HepG2 (cell line): ENCODE data around the gene TAF5. TPM values are rescaled to one million over a fixed set of nuclear protein-coding genes. Genes with fewer than 3 reads are reported as not detected.
A peak's percentile ranks its signal among the peaks of the same experiment; 100 is the strongest.

ENCODE experiments used
- CHD2 ChIP-seq: IDR thresholded peaks from 2 replicates; pipeline ENCODE4 v1.6.1; 2011; ENCODE audit warnings: low read depth, low read length, improper control_type of control experiment
- CREB3 ChIP-seq: sonication (generic); formaldehyde crosslinking; IDR thresholded peaks from 2 replicates; pipeline ENCODE4 v1.5.0; 2020; ENCODE audit warnings: missing genetic modification reagents
- CREBL2 ChIP-seq: sonication (generic); formaldehyde crosslinking; IDR thresholded peaks from 2 replicates; pipeline ENCODE4 v1.8.1; 2023; ENCODE audit warnings: missing genetic modification reagents, mild to moderate bottlenecking, borderline replicate concordance
- HDAC6 ChIP-seq: fragments of 200-600 bp; sonication (generic); IDR thresholded peaks from 2 replicates; pipeline ENCODE4 v1.7.0; 2017; ENCODE audit warnings: mild to moderate bottlenecking, antibody characterized with exemption, low read length, low read depth
- LCORL ChIP-seq, 2 experiments: fragments of 450-650 bp in 1 of 2; sonication (generic) in 1 of 2; formaldehyde crosslinking in 1 of 2; IDR thresholded peaks; 2 replicates each; pipeline versions ENCODE4 v1.5.0 to v1.6.1; 2017 to 2020; ENCODE audit warnings: antibody characterized with exemption in 1 of 2, missing genetic modification reagents in 1 of 2
- MAX ChIP-seq: IDR thresholded peaks from 2 replicates; pipeline ENCODE4 v1.6.1; 2012; ENCODE audit warnings: inconsistent platforms
- MAZ ChIP-seq, 2 experiments: sonication (generic) in 1 of 2; formaldehyde crosslinking in 1 of 2; IDR thresholded peaks; 2 replicates each; pipeline versions ENCODE4 v1.5.0 to v1.6.1; 2012 to 2020; ENCODE audit warnings: low read depth in 2 of 2, mild to moderate bottlenecking in 2 of 2, borderline replicate concordance in 1 of 2, improper control_type of control experiment in 1 of 2, low read length in 1 of 2, missing genetic modification reagents in 1 of 2, moderate library complexity in 1 of 2
- POLR2G ChIP-seq: fragments of 200-400 bp; formaldehyde crosslinking; IDR thresholded peaks from 2 replicates; pipeline ENCODE4 v1.6.1; 2018; ENCODE audit warnings: mild to moderate bottlenecking, low read depth, low read length, moderate library complexity
- SKI ChIP-seq: fragments of 450-650 bp; IDR thresholded peaks from one replicate; pipeline ENCODE4 v1.6.1; 2018; ENCODE audit warnings: mild to moderate bottlenecking; ENCODE audit not compliant: partially characterized antibody
- THAP9 ChIP-seq: sonication (generic); formaldehyde crosslinking; IDR thresholded peaks from 2 replicates; pipeline ENCODE4; 2020; ENCODE audit warnings: missing genetic modification reagents, mild to moderate bottlenecking, borderline replicate concordance
- YEATS4 ChIP-seq: sonication (generic); formaldehyde crosslinking; IDR thresholded peaks from 2 replicates; pipeline ENCODE4 v1.4.0; 2020; ENCODE audit warnings: missing genetic modification reagents, borderline replicate concordance
- ZBTB40 ChIP-seq, 2 experiments: fragments of 450-650 bp in 1 of 2; sonication (generic) in 1 of 2; formaldehyde crosslinking in 1 of 2; IDR thresholded peaks; 2 replicates each; pipeline versions ENCODE4 v1.6.1 to v1.8.0; 2016 to 2022; ENCODE audit warnings: antibody characterized with exemption in 1 of 2, mild to moderate bottlenecking in 1 of 2, missing genetic modification reagents in 1 of 2
- ZNF12 ChIP-seq: sonication (generic); formaldehyde crosslinking; IDR thresholded peaks from 2 replicates; pipeline ENCODE4 v1.5.0; 2020; ENCODE audit warnings: missing genetic modification reagents
- polyA plus RNA-seq, 8 experiments: library from polyadenylated mRNA; depleted of rRNA in 3 of 8; stranded (reverse) in 7 of 8; unstranded in 1 of 8; fragments of >200 nt; fragmentation: Illumina TruSeq in 4 of 8; extraction: Trizol in 4 of 8; gene quantifications; 2 replicates each; pipeline versions ENCODE4 v1.2.1 to v1.2.3, GENCODE V29; 2011 to 2016; ENCODE audit warnings: low read depth in 4 of 8, missing spikeins in 1 of 8, mixed read lengths in 1 of 8; ENCODE audit not compliant: insufficient read depth in 1 of 8
- total RNA-seq, 5 experiments: library from RNA; depleted of rRNA; stranded (reverse); fragments of >200 nt; fragmentation: Illumina TruSeq; extraction: Trizol; gene quantifications; 2 replicates each; pipeline ENCODE4 v1.2.3, GENCODE V29; 2016; ENCODE audit warnings: low read depth in 1 of 5

TAF5 gene
- total and polyA plus RNA-seq, 2 of the 13 experiments (the other 11 are each of a cell fraction or from before 2014, with no cell fraction given) = 3.8 to 8.7 TPM

GRCh38 chr10:103350517-103351260, 17.1 kb upstream of the TAF5 start, which contains the start of gene PCGF6 (continued):
- TF ChIP-seq ZBTB40 (IDR thresholded peaks at IDR 0.05) (no peak), ZBTB40 (CRISPR knock-in tag; IDR thresholded peaks at IDR 0.05) (no peak), HDAC6 (no peak), YEATS4 (CRISPR knock-in tag) (peak; percentile 59; the same call in 1 of the 2 replicates), CHD2 (peak; percentile 50; the same call in 1 of the 2 replicates), MAX (peak; percentile 85), MAZ (IDR thresholded peaks at IDR 0.05; ENCODE audit: borderline replicate concordance, low read depth, low read length) (no peak), MAZ (CRISPR knock-in tag; IDR thresholded peaks at IDR 0.05; ENCODE audit: low read depth) (peak; percentile 61), POLR2G (peak; percentile 72), THAP9 (CRISPR knock-in tag) (peak; percentile 27; the same call in 1 of the 2 replicates), CREB3 (CRISPR knock-in tag) (no peak), ZNF12 (CRISPR knock-in tag) (no peak), SKI (no peak), CREBL2 (CRISPR knock-in tag) (no peak), LCORL (IDR thresholded peaks at IDR 0.05) (no peak), LCORL (CRISPR knock-in tag; IDR thresholded peaks at IDR 0.05) (no peak; the same call in 1 of the 2 replicates)
